HepG2 (cell line): ENCODE measurements around the gene RHBDL1. TPM values are rescaled to one million over a fixed set of nuclear protein-coding genes. Genes with fewer than 3 reads are reported as not detected.

ENCODE experiments used
- BATF2 ChIP-seq: sonication (generic); formaldehyde crosslinking; IDR thresholded peaks from 2 replicates; pipeline ENCODE4 v1.8.0; 2022; ENCODE audit warnings: mild to moderate bottlenecking, missing genetic modification reagents, moderate library complexity
- CAMTA2 ChIP-seq: sonication (generic); formaldehyde crosslinking; IDR thresholded peaks from 2 replicates; pipeline ENCODE4 v1.4.0; 2020; ENCODE audit warnings: mild to moderate bottlenecking, missing genetic modification reagents, borderline replicate concordance
- EEA1 ChIP-seq: sonication (generic); formaldehyde crosslinking; IDR thresholded peaks from 2 replicates; pipeline ENCODE4 v1.5.1; 2020; ENCODE audit warnings: mild to moderate bottlenecking, missing genetic modification reagents, borderline replicate concordance
- FOXA3 ChIP-seq: IDR thresholded peaks from 2 replicates; pipeline ENCODE4 v1.6.1; 2016; ENCODE audit warnings: missing genetic modification reagents, missing compliant biosample characterization
- HMGXB3 ChIP-seq: sonication (generic); formaldehyde crosslinking; IDR thresholded peaks from 2 replicates; pipeline ENCODE4 v1.4.0; 2020; ENCODE audit warnings: missing genetic modification reagents, borderline replicate concordance
- KAT7 ChIP-seq: IDR thresholded peaks from 2 replicates; pipeline ENCODE4 v1.6.1; 2018; ENCODE audit warnings: borderline replicate concordance, missing compliant biosample characterization
- NCOA5 ChIP-seq: sonication (generic); formaldehyde crosslinking; IDR thresholded peaks from 2 replicates; pipeline ENCODE4 v1.4.0; 2020; ENCODE audit warnings: missing genetic modification reagents
- NFE2 ChIP-seq: sonication (generic); formaldehyde crosslinking; IDR thresholded peaks from 2 replicates; pipeline ENCODE4 v1.4.0; 2020; ENCODE audit warnings: missing genetic modification reagents
- SSRP1 ChIP-seq: IDR thresholded peaks from 2 replicates; pipeline ENCODE4 v1.6.1; 2016; ENCODE audit warnings: control low read depth
- ZBTB25 ChIP-seq: IDR thresholded peaks from 2 replicates; pipeline ENCODE4 v1.6.1; 2018; ENCODE audit warnings: missing genetic modification reagents
- ZBTB37 ChIP-seq: sonication (generic); formaldehyde crosslinking; IDR thresholded peaks from 2 replicates; pipeline ENCODE4 v1.4.0; 2020; ENCODE audit warnings: mild to moderate bottlenecking, missing genetic modification reagents
- ZFP37 ChIP-seq: sonication (generic); formaldehyde crosslinking; IDR thresholded peaks from 2 replicates; pipeline ENCODE4 v1.4.0; 2020; ENCODE audit warnings: missing genetic modification reagents, borderline replicate concordance
- ZNF10 ChIP-seq: sonication (generic); formaldehyde crosslinking; IDR thresholded peaks from 2 replicates; pipeline ENCODE4 v1.4.0; 2020; ENCODE audit warnings: mild to moderate bottlenecking, low read depth, missing genetic modification reagents, borderline replicate concordance
- ZNF230 ChIP-seq: sonication (generic); formaldehyde crosslinking; IDR thresholded peaks from 2 replicates; pipeline ENCODE4 v1.4.0; 2020; ENCODE audit warnings: mild to moderate bottlenecking, missing genetic modification reagents
- ZNF557 ChIP-seq: sonication (generic); formaldehyde crosslinking; IDR thresholded peaks from 2 replicates; pipeline ENCODE4 v1.4.0; 2020; ENCODE audit warnings: missing genetic modification reagents
- ZNF589 ChIP-seq: sonication (generic); formaldehyde crosslinking; conservative IDR thresholded peaks from 2 replicates; pipeline ENCODE4 v1.8.0; 2022; ENCODE audit warnings: mild to moderate bottlenecking, moderate library complexity, missing genetic modification reagents
- ZNF670 ChIP-seq: sonication (generic); formaldehyde crosslinking; IDR thresholded peaks from 2 replicates; pipeline ENCODE4 v1.8.0; 2022; ENCODE audit warnings: mild to moderate bottlenecking, missing genetic modification reagents, borderline replicate concordance
- ZNF678 ChIP-seq: sonication (generic); formaldehyde crosslinking; IDR thresholded peaks from 2 replicates; pipeline ENCODE4 v1.4.0; 2020; ENCODE audit warnings: mild to moderate bottlenecking, missing genetic modification reagents
- ZNF781 ChIP-seq: sonication (generic); formaldehyde crosslinking; IDR thresholded peaks from 2 replicates; pipeline ENCODE4 v1.5.1; 2020; ENCODE audit warnings: borderline replicate concordance, mild to moderate bottlenecking, missing genetic modification reagents; ENCODE audit errors: not compliant biosample characterization
- ZSCAN12 ChIP-seq: sonication (generic); formaldehyde crosslinking; IDR thresholded peaks from 2 replicates; pipeline ENCODE4 v1.9.0; 2021; ENCODE audit warnings: mild to moderate bottlenecking, missing genetic modification reagents
- ZSCAN21 ChIP-seq: sonication (generic); formaldehyde crosslinking; IDR thresholded peaks from 2 replicates; pipeline ENCODE4 v1.8.0; 2022; ENCODE audit warnings: mild to moderate bottlenecking, missing genetic modification reagents, moderate library complexity, borderline replicate concordance
- ZSCAN25 ChIP-seq: sonication (generic); formaldehyde crosslinking; IDR thresholded peaks from 2 replicates; pipeline ENCODE4 v1.8.0; 2022; ENCODE audit warnings: mild to moderate bottlenecking, missing genetic modification reagents
- polyA plus RNA-seq, 8 experiments: library from polyadenylated mRNA; depleted of rRNA in 3 of 8; stranded (reverse) in 7 of 8; unstranded in 1 of 8; fragments of >200 nt; fragmentation: Illumina TruSeq in 4 of 8; extraction: Trizol in 4 of 8; gene quantifications; 2 replicates each; pipeline versions ENCODE4 v1.2.1 to v1.2.3, GENCODE V29; 2011 to 2016; ENCODE audit warnings: low read depth in 4 of 8, missing spikeins in 1 of 8, mixed read lengths in 1 of 8; ENCODE audit not compliant: insufficient read depth in 1 of 8
- total RNA-seq, 5 experiments: library from RNA; depleted of rRNA; stranded (reverse); fragments of >200 nt; fragmentation: Illumina TruSeq; extraction: Trizol; gene quantifications; 2 replicates each; pipeline ENCODE4 v1.2.3, GENCODE V29; 2016; ENCODE audit warnings: low read depth in 1 of 5

Gene RHBDL1
- total and polyA plus RNA-seq, 2 of the 13 experiments (the other 11 are each of a cell fraction or from before 2014, with no cell fraction given), result 1.8 to 3.8 TPM

- TF ChIP-seq BATF2 (CRISPR knock-in tag) (peak; percentile 70; the same call in 1 of the 2 replicates), NFE2 (CRISPR knock-in tag) (no peak), FOXA3 (CRISPR knock-in tag) (no peak), ZSCAN25 (peak; percentile 72; the same call in 1 of the 2 replicates), ZNF781 (CRISPR knock-in tag) (no peak), ZFP37 (CRISPR knock-in tag) (no peak), ZSCAN21 (CRISPR knock-in tag) (peak; percentile 80), ZNF557 (no peak), ZNF589 (CRISPR knock-in tag) (0 out of 2 replicates have a peak, but pooled peaks have one; percentile 66), ZSCAN12 (peak; percentile 90), ZBTB25 (CRISPR knock-in tag) (no peak), KAT7 (CRISPR knock-in tag) (no peak), HMGXB3 (CRISPR knock-in tag) (no peak), ZNF678 (CRISPR knock-in tag) (peak; percentile 66; the same call in 1 of the 2 replicates), CAMTA2 (no peak), ZNF230 (peak; percentile 80; the same call in 1 of the 2 replicates), ZBTB37 (no peak), ZNF10 (CRISPR knock-in tag) (no peak), SSRP1 (no peak), ZNF670 (CRISPR knock-in tag) (no peak), NCOA5 (CRISPR knock-in tag) (no peak), EEA1 (CRISPR knock-in tag) (no peak; the same call in 1 of the 2 replicates)
Measured at GRCh38 chr16:700684-701584, 25.5 kb downstream of the RHBDL1 start (continued).
